ENCODE data around the gene EPHA3. TPM values are rescaled to one million over a fixed set of nuclear protein-coding genes. Genes with fewer than 3 reads are reported as not detected.

EPHA3 gene
- total RNA-seq, 1 donor from 2014 or later: 0.17 TPM

GRCh38 chr3:89238846-89239245 lies 131.4 kb downstream of the EPHA3 start:
- no peak overlapping the region for H3K27ac Mint-ChIP-seq
- no peak for TF ChIP-seq CTCF (IDR thresholded peaks at IDR 0.05; ENCODE audit: unreplicated experiment)
- H3K4me3 Mint-ChIP-seq (ENCODE audit: low read depth): no peak overlapping the region

GRCh38 chr3:89239774-89240173 lies 132.4 kb downstream of the EPHA3 start:
- DNase-seq (ENCODE audit: low spot score, unreplicated experiment): no peak
- no peak overlapping the region for H3K4me3 Mint-ChIP-seq (ENCODE audit: low read depth)
- no peaks in the 10 kb centered on the region for H3K36me3 Mint-ChIP-seq (ENCODE audit: insufficient read depth)
- H3K4me1 Mint-ChIP-seq (ENCODE audit: low read depth): no peaks in the 10 kb centered on the region
- H3K27me3 Mint-ChIP-seq: no peaks in the 10 kb centered on the region
- H3K27ac Mint-ChIP-seq: no peak overlapping the region
- H3K9me3 Mint-ChIP-seq (ENCODE audit: low read depth): no peaks in the 10 kb centered on the region
- TF ChIP-seq CTCF (IDR thresholded peaks at IDR 0.05; ENCODE audit: unreplicated experiment): no peak

More at GRCh38 chr3:89238846-89239245, 131.4 kb downstream of the EPHA3 start:
- Mint-ChIP-seq H3K27me3 (no peaks in the 10 kb centered on the region), H3K4me1 (ENCODE audit: low read depth) (no peaks in the 10 kb centered on the region), H3K36me3 (ENCODE audit: insufficient read depth) (no peaks in the 10 kb centered on the region), H3K9me3 (ENCODE audit: low read depth) (no peaks in the 10 kb centered on the region)
- no peak for DNase-seq (ENCODE audit: low spot score, unreplicated experiment)

- no peak for TF ChIP-seq CTCF (IDR thresholded peaks at IDR 0.05; ENCODE audit: unreplicated experiment)
- H3K27ac Mint-ChIP-seq: no peak overlapping the region
- DNase-seq (ENCODE audit: low spot score, unreplicated experiment): no peak
- H3K27me3 Mint-ChIP-seq: no peaks in the 10 kb centered on the region
- H3K4me1 Mint-ChIP-seq (ENCODE audit: low read depth): no peaks in the 10 kb centered on the region
- no peaks in the 10 kb centered on the region for H3K9me3 Mint-ChIP-seq (ENCODE audit: low read depth)
- H3K36me3 Mint-ChIP-seq (ENCODE audit: insufficient read depth): no peaks in the 10 kb centered on the region
- H3K4me3 Mint-ChIP-seq (ENCODE audit: low read depth): no peak overlapping the region
Observed at GRCh38 chr3:89245612-89246011, 138.2 kb downstream of the EPHA3 start.

GRCh38 chr3:89246326-89246725 lies 138.9 kb downstream of the EPHA3 start:
- no peaks in the 10 kb centered on the region for H3K9me3 Mint-ChIP-seq (ENCODE audit: low read depth)
- no peaks in the 10 kb centered on the region for H3K4me1 Mint-ChIP-seq (ENCODE audit: low read depth)
- peak; percentile 17 for TF ChIP-seq CTCF (IDR thresholded peaks at IDR 0.05; ENCODE audit: unreplicated experiment)
- no peak for DNase-seq (ENCODE audit: low spot score, unreplicated experiment)
- no peak overlapping the region for H3K4me3 Mint-ChIP-seq (ENCODE audit: low read depth)
- no peaks in the 10 kb centered on the region for H3K27me3 Mint-ChIP-seq
- H3K27ac Mint-ChIP-seq: no peak overlapping the region
- H3K36me3 Mint-ChIP-seq (ENCODE audit: insufficient read depth): no peaks in the 10 kb centered on the region

- no peak overlapping the region for H3K27ac Mint-ChIP-seq
- H3K4me1 Mint-ChIP-seq (ENCODE audit: low read depth): peaks cover 2% of the 10 kb centered on the region
- no peaks in the 10 kb centered on the region for H3K36me3 Mint-ChIP-seq (ENCODE audit: insufficient read depth)
- no peak overlapping the region for H3K4me3 Mint-ChIP-seq (ENCODE audit: low read depth)
- TF ChIP-seq CTCF (IDR thresholded peaks at IDR 0.05; ENCODE audit: unreplicated experiment): no peak
- no peak for DNase-seq (ENCODE audit: low spot score, unreplicated experiment)
- no peaks in the 10 kb centered on the region for H3K27me3 Mint-ChIP-seq
- H3K9me3 Mint-ChIP-seq (ENCODE audit: low read depth): no peaks in the 10 kb centered on the region
Observed at GRCh38 chr3:89250742-89251141, 143.3 kb downstream of the EPHA3 start.

Measured in progenitor cell of endocrine pancreas (in vitro differentiated cells).